Suprapubic skin (tissue), 4 donors: Measurements from ENCODE around the gene TECPR2. TPM values are rescaled to one million over a fixed set of nuclear protein-coding genes. Genes with fewer than 3 reads are reported as not detected.

Experiments
- DNase-seq, 2 donors: peaks; one replicate each; pipeline ENCODE4 v3.0.0-alpha.2; 2019; ENCODE audit warnings: low spot score in 2 of 2
- H3K27ac ChIP-seq: fragments of 200-600 bp; sonication (generic); one replicate; pipeline ENCODE4 v1.5.1; 2019
- H3K27me3 ChIP-seq: fragments of 200-600 bp; sonication (generic); one replicate; pipeline ENCODE4 v1.5.1; 2019
- H3K36me3 ChIP-seq: fragments of 200-600 bp; sonication (generic); one replicate; pipeline ENCODE4 v1.5.1; 2019
- H3K4me1 ChIP-seq: fragments of 200-600 bp; sonication (generic); one replicate; pipeline ENCODE4 v1.5.1; 2019
- H3K4me3 ChIP-seq: fragments of 200-600 bp; sonication (generic); one replicate; pipeline ENCODE4 v1.5.1; 2019; ENCODE audit warnings: mild to moderate bottlenecking
- H3K9me3 ChIP-seq: fragments of 200-600 bp; sonication (generic); one replicate; pipeline ENCODE4 v1.5.1; 2019
- EP300 ChIP-seq: sonication (generic); formaldehyde crosslinking; IDR thresholded peaks from one replicate; pipeline ENCODE4 v1.6.1; 2017; ENCODE audit warnings: antibody characterized with exemption
- POLR2A ChIP-seq, 2 donors: fragments of 450-650 bp; IDR thresholded peaks; one replicate each; pipeline ENCODE4 v1.6.1; 2017; ENCODE audit warnings: antibody characterized with exemption in 2 of 2, mild to moderate bottlenecking in 2 of 2, moderate library complexity in 2 of 2
- POLR2AphosphoS5 ChIP-seq, 3 donors: sonication (generic); formaldehyde crosslinking; IDR thresholded peaks; one replicate each; pipeline ENCODE4 v1.6.1; 2017; ENCODE audit warnings: antibody characterized with exemption in 3 of 3
- WGBS: methylation state at CpG from one replicate; pipeline ENCODE4 v1.1.5; 2018; 5-methylcytosine and 5-hydroxymethylcytosine counted together
- total RNA-seq, 4 donors: library from RNA; depleted of rRNA; stranded (reverse); fragments of >200 nt; gene quantifications; one replicate each; pipeline ENCODE4 v1.1.0, GENCODE V29; 2016
- TF ChIP-seq, protein P1 (sequence below), 2 donors: fragments of 200-600 bp in 1 of 2; fragments of 450-650 bp in 1 of 2; sonication (generic) in 1 of 2; IDR thresholded peaks; one replicate each; pipeline ENCODE4 v1.5.1; 2016 to 2019; ENCODE audit warnings: antibody characterized with exemption in 2 of 2, mild to moderate bottlenecking in 1 of 2, moderate library complexity in 1 of 2

Gene TECPR2
- total RNA-seq, 4 donors from 2014 or later, result 12.1 to 22.6 (median 16.8) TPM

DNA sequence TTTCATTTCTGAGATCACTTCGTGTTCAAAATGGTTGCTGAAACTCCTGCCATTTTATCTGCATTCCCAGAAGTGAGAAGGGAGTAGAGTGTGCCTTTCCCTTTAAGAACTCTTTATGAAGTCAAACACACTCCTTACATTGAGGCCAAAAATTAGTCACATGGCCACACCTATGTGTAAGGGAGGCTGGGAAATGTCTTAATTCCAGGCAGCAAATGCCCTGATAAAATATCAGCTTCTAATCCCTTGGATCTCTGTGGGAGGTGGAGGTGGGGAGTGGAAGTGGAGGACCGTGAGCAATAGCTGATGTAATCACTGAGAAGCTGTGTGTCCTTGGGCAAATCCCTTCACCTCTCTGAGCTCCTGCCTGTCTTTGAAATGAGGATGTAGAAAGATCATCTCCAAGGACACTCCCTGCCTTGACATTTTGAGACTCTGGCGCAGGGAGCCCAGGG, 169.5 kb downstream of the TECPR2 start:
- WGBS, result 77% methylated on average over 3 of the region's 3 CpGs
- Histone ChIP-seq H3K27me3 (no peaks in the 10 kb centered on the region), H3K4me3 (no peak overlapping the region), H3K27ac (no peak overlapping the region), H3K36me3 (no peaks in the 10 kb centered on the region), H3K9me3 (no peaks in the 10 kb centered on the region), H3K4me1 (peaks cover 21% of the 10 kb centered on the region)
- TF ChIP-seq POLR2A (IDR thresholded peaks at IDR 0.05) (no peak), EP300 (no peak), POLR2AphosphoS5 (IDR thresholded peaks at IDR 0.05) (no peak)
- TF ChIP-seq, protein P1, sequence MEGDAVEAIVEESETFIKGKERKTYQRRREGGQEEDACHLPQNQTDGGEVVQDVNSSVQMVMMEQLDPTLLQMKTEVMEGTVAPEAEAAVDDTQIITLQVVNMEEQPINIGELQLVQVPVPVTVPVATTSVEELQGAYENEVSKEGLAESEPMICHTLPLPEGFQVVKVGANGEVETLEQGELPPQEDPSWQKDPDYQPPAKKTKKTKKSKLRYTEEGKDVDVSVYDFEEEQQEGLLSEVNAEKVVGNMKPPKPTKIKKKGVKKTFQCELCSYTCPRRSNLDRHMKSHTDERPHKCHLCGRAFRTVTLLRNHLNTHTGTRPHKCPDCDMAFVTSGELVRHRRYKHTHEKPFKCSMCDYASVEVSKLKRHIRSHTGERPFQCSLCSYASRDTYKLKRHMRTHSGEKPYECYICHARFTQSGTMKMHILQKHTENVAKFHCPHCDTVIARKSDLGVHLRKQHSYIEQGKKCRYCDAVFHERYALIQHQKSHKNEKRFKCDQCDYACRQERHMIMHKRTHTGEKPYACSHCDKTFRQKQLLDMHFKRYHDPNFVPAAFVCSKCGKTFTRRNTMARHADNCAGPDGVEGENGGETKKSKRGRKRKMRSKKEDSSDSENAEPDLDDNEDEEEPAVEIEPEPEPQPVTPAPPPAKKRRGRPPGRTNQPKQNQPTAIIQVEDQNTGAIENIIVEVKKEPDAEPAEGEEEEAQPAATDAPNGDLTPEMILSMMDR (IDR thresholded peaks at IDR 0.05), result no peak
- DNase-seq, result no peak

DNA sequence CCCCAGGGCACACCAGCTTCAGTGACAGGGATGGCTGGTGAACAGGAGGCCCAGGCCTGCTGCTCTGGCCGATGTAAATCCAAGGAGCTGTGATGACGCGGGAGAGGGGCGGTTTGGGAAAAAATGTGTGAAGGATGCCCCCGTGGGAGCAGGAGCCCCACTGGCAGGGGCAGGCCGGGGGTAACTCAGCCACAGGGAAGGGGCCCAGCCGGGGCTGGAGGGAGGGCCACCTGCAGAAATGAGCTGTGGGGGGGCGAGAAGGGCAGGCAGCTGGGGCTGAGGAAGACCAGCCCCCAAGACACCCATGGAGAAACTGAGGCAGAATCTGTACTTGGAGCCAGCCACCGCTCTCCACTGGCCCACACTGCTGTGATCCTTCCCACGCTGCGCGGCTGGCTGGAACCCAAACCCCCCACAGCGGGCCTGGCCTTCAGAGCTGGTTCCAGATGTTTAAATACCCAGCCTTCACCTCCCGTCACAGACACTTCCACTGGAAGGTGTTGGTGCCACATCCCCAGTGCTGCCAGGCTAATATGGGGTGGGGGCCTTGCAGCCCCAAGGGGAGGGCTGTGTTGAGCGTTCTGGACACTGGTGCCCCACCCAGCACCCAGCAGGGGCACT, 175.3 kb downstream of the TECPR2 start:
- no peak for DNase-seq
- no peak for TF ChIP-seq POLR2A (IDR thresholded peaks at IDR 0.05)
- TF ChIP-seq EP300, result no peak
- TF ChIP-seq, protein P1 (IDR thresholded peaks at IDR 0.05), result no peak
- TF ChIP-seq POLR2AphosphoS5 (IDR thresholded peaks at IDR 0.05), result no peak
- Histone ChIP-seq H3K4me3 (no peak overlapping the region), H3K9me3 (no peaks in the 10 kb centered on the region), H3K36me3 (no peaks in the 10 kb centered on the region), H3K27me3 (no peaks in the 10 kb centered on the region), H3K27ac (no peak overlapping the region), H3K4me1 (peaks cover 8% of the 10 kb centered on the region)
- WGBS, result 63% methylated on average over 13 of the region's 15 CpGs

DNA sequence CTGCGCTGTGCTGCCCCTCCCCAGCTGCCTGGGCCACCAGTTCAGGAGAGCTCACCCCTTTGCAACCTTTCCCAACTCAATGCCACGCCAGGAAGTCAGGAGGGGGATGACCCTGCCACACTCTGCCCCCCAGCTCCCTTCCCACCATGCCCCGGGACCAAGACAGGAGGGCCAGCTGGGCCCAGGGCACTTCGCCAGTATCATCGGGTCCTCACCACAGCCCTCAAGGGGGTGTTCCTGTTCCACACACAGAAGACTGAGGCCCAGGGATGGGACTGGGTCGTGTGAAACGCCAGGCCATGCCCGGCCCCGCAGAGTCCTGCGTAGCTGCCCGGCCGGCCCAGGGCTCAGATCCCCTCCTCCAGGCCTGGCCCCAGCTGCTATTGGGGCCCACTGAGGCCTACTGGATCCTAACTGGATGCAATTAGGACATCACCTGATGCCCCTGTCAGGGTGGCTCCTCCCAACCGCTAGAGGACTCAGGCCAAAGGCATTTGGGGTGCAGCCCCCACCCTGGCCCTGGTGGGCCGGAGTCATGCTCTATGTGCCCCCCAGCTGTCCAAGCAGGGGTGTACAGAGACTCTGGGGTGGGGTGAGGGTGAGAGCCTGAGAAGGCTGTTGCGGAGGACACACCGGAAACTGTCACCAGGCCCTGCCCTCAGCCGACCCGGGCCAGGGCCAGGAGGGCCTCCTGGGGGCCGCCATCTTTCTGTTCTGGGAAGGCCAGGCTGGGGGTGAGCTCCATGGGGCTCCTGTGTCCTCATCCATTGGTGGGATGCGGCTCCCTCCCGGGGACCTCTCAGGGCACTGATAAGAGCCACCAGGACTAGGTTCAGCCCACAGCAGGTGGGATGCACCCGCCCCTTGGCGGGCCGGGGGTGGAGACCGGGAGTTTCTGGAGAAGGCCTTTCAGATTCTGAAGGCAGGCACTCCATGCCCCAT, 176.1 kb downstream of the TECPR2 start:
- H3K4me1 ChIP-seq, result peaks cover 8% of the 10 kb centered on the region
- no peak for DNase-seq
- H3K4me3 ChIP-seq, result no peak overlapping the region
- H3K27ac ChIP-seq, result no peak overlapping the region
- H3K36me3 ChIP-seq, result no peaks in the 10 kb centered on the region
- TF ChIP-seq, protein P1 (IDR thresholded peaks at IDR 0.05), result no peak
- no peak for TF ChIP-seq POLR2AphosphoS5 (IDR thresholded peaks at IDR 0.05)
- no peak for TF ChIP-seq EP300
- TF ChIP-seq POLR2A (IDR thresholded peaks at IDR 0.05), result no peak
- H3K9me3 ChIP-seq, result no peaks in the 10 kb centered on the region
- no peaks in the 10 kb centered on the region for H3K27me3 ChIP-seq
- 93% methylated on average over 3 of the region's 25 CpGs for WGBS

DNA sequence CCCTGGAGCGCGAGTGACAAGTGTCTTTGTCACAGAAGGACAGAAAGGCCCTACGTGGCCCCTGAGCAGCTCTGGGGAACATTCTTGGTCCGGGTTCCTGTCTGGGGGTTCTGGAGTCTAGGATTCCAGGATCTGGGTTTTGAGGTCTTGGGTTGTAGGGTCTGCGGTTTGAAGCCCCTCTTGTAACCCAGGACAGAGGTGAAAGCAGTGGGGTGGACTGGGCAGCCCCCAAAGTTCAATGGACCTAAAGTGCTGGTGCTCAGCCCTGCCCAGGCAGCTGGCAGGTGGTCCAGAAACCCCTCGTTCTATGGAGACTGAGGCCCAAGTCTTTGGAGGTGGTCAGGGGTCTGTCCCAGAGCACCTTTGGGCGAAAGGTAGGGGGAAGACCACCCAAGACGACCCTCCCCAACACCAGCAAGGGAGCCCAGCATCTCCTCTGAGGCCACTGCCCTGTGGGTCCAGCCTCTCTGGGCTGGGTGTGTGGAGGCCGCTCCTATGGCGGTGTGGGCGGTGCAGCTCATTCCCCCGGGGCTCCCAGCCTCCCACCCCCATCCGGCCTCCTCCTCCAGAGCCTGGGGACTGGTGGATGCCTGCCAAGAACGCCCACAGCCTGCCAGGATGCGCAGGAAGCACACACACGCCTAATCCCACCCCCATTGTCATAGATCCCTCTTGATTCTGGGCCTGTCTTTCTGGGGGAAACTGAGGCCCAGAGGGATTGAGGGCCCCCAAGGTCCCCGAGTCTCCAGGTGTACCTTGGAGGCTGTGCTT, 177.0 kb downstream of the TECPR2 start:
- Histone ChIP-seq H3K27ac (no peak overlapping the region), H3K9me3 (no peaks in the 10 kb centered on the region), H3K4me3 (no peak overlapping the region), H3K27me3 (peaks cover 8% of the 10 kb centered on the region), H3K36me3 (no peaks in the 10 kb centered on the region), H3K4me1 (peaks cover 17% of the 10 kb centered on the region)
- no peak for DNase-seq
- TF ChIP-seq EP300 (no peak), POLR2AphosphoS5 (IDR thresholded peaks at IDR 0.05) (no peak), POLR2A (IDR thresholded peaks at IDR 0.05) (no peak)
- TF ChIP-seq, protein P1 (IDR thresholded peaks at IDR 0.05), result no peak
- 54% methylated on average over 15 of the region's 17 CpGs for WGBS
